Caco-2 (cell line): ENCODE data around the gene PCDHGA10. TPM values are rescaled to one million over a fixed set of nuclear protein-coding genes. Genes with fewer than 3 reads are reported as not detected.

Experiments
- BruUV-seq: library from RNA; stranded (reverse); fragments of 400-500 nt; replicated peaks from 2 replicates; lab custom pipeline; 2021; lab: Mats Ljungman, UMichigan
- CTCF ChIA-PET: fragments of 300-600 bp; sonication (Branson Sonifier 250); formaldehyde crosslinking; loops from one replicate; lab custom pipeline; 2022; ENCODE audit warnings: antibody characterized with exemption; lab: Charles Lee
- POLR2A ChIA-PET: fragments of 300-600 bp; sonication (Branson Sonifier 250); formaldehyde crosslinking; loops from one replicate; lab custom pipeline; 2022; ENCODE audit warnings: antibody characterized with exemption; lab: Charles Lee
- DNase-seq, 2 experiments: peaks; one replicate each; pipeline versions ENCODE4 v3.0.0 to v3.0.0-alpha.2; 2020 to 2022
- H3K27me3 ChIP-seq: replicated peaks from 2 replicates; pipeline ENCODE4 v1.6.0; 2011; ENCODE audit warnings: low read length; ENCODE audit not compliant: control insufficient read depth, insufficient read depth
- H3K36me3 ChIP-seq: 2 replicates; pipeline ENCODE4 v1.5.1; 2011; ENCODE audit warnings: low read length; ENCODE audit not compliant: control insufficient read depth, insufficient read depth
- H3K4me1 ChIP-seq: fragments of 250-450 bp; sonication (Bioruptor Pico); 2 replicates; pipeline ENCODE4 v1.5.1; 2020; ENCODE audit warnings: mild to moderate bottlenecking
- H3K4me3 ChIP-seq: 2 replicates; pipeline ENCODE4 v1.5.1; 2011; ENCODE audit warnings: low read depth, mild to moderate bottlenecking, control low read depth, low read length
- H3K9me3 ChIP-seq: fragments of 250-450 bp; sonication (Bioruptor Pico); 2 replicates; pipeline ENCODE4 v1.5.1; 2020; ENCODE audit warnings: mild to moderate bottlenecking, moderate library complexity
- H3K27ac Mint-ChIP-seq: one replicate; pipeline ENCODE4 v1.8.0; 2022; ENCODE audit warnings: mixed read lengths; ENCODE audit not compliant: unreplicated experiment
- H3K27me3 Mint-ChIP-seq: one replicate; pipeline ENCODE4 v1.8.0; 2022; ENCODE audit warnings: mixed read lengths; ENCODE audit not compliant: insufficient read depth, unreplicated experiment
- H3K36me3 Mint-ChIP-seq: one replicate; pipeline ENCODE4 v1.8.0; 2022; ENCODE audit warnings: mild to moderate bottlenecking, mixed read lengths; ENCODE audit not compliant: insufficient read depth, unreplicated experiment
- H3K4me1 Mint-ChIP-seq: one replicate; pipeline ENCODE4 v1.8.0; 2022; ENCODE audit warnings: low read depth, mixed read lengths; ENCODE audit not compliant: unreplicated experiment
- H3K4me3 Mint-ChIP-seq: one replicate; pipeline ENCODE4 v1.8.0; 2022; ENCODE audit warnings: mild to moderate bottlenecking, moderate library complexity, mixed read lengths; ENCODE audit not compliant: unreplicated experiment
- H3K9me3 Mint-ChIP-seq: one replicate; pipeline ENCODE4 v1.8.0; 2022; ENCODE audit warnings: mixed read lengths; ENCODE audit not compliant: unreplicated experiment
- intact Hi-C: fragments of 100-400 bp; cut with micrococcal nuclease; formaldehyde crosslinking; loops from one replicate; pipeline ENCODE4 v1.10.0; 2022; ENCODE audit not compliant: unreplicated experiment
- total RNA-seq: library from RNA; stranded (reverse); gene quantifications from 2 replicates; pipeline ENCODE4 v1.2.3, GENCODE V29; 2022
- TF ChIP-seq, protein P1 (sequence below), 2 experiments: fragments of 200-600 bp in 1 of 2; IDR thresholded peaks; 1 replicate in 1 of 2; 2 replicates in 1 of 2; pipeline versions ENCODE4 v1.5.1 to v1.8.0; 2011 to 2022; ENCODE audit warnings: antibody characterized with exemption in 1 of 2, control low read depth in 1 of 2, inconsistent platforms in 1 of 2, low read depth in 1 of 2, low read length in 1 of 2, mild to moderate bottlenecking in 1 of 2, moderate library complexity in 1 of 2; ENCODE audit not compliant: insufficient read depth in 1 of 2, severe bottlenecking in 1 of 2, unreplicated experiment in 1 of 2

PCDHGA10 gene
- total RNA-seq, 1 experiment from 2014 or later = 2.9 TPM

DNA sequence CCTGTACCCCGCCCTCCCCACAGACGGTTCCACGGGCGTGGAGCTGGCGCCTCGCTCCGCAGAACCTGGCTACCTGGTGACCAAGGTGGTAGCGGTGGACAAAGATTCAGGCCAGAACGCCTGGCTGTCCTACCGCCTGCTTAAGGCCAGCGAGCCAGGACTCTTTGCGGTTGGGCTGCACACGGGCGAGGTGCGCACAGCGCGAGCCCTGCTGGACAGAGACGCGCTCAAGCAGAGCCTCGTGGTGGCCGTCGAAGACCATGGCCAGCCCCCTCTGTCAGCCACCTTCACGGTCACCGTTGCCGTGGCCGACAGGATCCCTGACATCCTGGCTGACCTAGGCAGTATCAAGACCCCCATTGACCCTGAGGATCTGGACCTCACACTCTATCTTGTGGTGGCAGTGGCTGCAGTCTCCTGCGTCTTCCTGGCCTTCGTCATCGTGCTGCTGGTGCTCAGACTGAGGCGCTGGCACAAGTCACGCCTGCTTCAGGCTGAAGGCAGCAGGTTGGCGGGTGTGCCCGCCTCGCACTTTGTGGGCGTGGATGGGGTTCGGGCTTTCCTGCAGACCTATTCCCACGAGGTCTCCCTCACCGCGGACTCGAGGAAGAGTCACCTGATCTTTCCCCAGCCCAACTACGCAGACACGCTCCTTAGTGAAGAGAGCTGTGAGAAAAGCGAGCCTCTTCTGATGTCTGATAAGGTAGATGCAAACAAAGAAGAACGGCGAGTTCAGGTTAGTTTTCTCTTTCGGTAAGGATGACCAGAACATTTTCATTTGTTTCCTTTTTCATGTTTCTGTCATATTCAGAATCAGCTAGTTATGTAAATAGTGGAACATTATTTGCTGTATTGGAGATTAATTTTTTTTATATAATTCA lies 46.5 kb upstream of the PCDHGA10 start:
- Mint-ChIP-seq H3K9me3 (peaks cover 21% of the 10 kb centered on the region), H3K27me3 (no peaks in the 10 kb centered on the region), H3K27ac (no peak overlapping the region), H3K4me1 (no peaks in the 10 kb centered on the region), H3K36me3 (no peaks in the 10 kb centered on the region), H3K4me3 (no peak overlapping the region)
- H3K4me3 ChIP-seq = no peak overlapping the region
- POLR2A ChIA-PET = no interaction called here
- H3K9me3 ChIP-seq = no peaks in the 10 kb centered on the region; the same call in 1 of the 2 replicates
- CTCF ChIA-PET = no interaction called here
- H3K4me1 ChIP-seq = no peaks in the 10 kb centered on the region
- intact Hi-C loops = no loop called here
- TF ChIP-seq, protein P1, sequence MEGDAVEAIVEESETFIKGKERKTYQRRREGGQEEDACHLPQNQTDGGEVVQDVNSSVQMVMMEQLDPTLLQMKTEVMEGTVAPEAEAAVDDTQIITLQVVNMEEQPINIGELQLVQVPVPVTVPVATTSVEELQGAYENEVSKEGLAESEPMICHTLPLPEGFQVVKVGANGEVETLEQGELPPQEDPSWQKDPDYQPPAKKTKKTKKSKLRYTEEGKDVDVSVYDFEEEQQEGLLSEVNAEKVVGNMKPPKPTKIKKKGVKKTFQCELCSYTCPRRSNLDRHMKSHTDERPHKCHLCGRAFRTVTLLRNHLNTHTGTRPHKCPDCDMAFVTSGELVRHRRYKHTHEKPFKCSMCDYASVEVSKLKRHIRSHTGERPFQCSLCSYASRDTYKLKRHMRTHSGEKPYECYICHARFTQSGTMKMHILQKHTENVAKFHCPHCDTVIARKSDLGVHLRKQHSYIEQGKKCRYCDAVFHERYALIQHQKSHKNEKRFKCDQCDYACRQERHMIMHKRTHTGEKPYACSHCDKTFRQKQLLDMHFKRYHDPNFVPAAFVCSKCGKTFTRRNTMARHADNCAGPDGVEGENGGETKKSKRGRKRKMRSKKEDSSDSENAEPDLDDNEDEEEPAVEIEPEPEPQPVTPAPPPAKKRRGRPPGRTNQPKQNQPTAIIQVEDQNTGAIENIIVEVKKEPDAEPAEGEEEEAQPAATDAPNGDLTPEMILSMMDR (IDR thresholded peaks at IDR 0.05; ENCODE audit: insufficient read depth in 1 of 2, low read depth in 1 of 2, low read length in 1 of 2, severe bottlenecking in 1 of 2, unreplicated experiment in 1 of 2) = no peak
- no peak for DNase-seq
- H3K27me3 ChIP-seq = no peaks in the 10 kb centered on the region
- BruUV-seq = no TSS peak
- H3K36me3 ChIP-seq = no peaks in the 10 kb centered on the region

DNA sequence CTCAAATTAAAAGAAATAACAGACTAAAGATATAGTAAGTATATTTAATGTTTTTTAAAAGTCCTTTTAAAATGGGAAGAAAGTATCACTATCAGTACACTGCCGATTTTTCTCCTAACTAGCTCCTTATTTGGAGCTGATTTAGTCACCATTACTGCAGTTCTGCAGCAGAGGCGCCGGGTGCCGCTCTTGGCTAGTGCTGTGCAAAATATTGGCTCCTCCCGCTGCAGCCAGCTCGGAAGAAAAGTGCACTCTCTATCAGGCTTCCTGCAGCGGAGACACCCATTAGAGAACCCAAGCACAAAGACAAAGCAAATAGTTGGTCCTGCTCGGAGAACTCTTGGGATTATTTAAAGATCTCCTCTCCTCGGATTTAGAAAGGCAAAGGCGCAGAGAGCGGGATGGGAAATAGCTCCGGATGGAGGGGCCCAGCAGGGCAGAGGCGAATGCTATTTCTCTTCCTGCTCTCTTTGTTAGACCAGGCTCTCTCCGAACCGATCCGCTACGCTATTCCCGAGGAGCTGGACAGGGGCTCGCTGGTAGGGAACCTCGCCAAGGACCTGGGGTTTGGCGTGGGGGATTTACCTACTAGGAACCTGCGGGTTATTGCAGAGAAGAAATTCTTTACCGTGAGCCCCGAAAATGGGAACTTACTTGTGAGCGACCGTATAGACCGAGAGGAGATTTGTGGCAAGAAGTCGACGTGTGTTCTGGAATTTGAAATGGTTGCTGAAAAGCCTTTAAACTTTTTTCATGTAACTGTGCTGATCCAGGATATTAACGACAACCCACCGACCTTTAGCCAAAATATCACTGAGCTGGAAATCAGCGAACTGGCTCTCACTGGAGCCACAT lies 42.6 kb upstream of the PCDHGA10 start, which contains the start of gene PCDHGB3:
Gene PCDHGB3, plus strand, starts transcription at position 249 of the 855 bp plus-strand sequence. Its CDS starts 153 bp downstream, at position 402.
- ChIA-PET CTCF (interaction anchor here (0.9 to 1.8 kb wide), 7 partner anchors 27 to 194 kb away, joined by 3 to 8 read pairs (median 5); partner anchors contain the start of genes PCDHB14, PCDHGB5 and TAF7), POLR2A (no interaction called here)
- Mint-ChIP-seq H3K27me3 (no peaks in the 10 kb centered on the region), H3K4me1 (no peaks in the 10 kb centered on the region), H3K9me3 (peaks cover 7% of the 10 kb centered on the region), H3K27ac (no peak within 1 kb of the TSS), H3K4me3 (no peak within 1 kb of the TSS), H3K36me3 (no peaks in the 10 kb centered on the region)
- no peaks in the 10 kb centered on the region for H3K4me1 ChIP-seq
- no peaks in the 10 kb centered on the region for H3K27me3 ChIP-seq
- BruUV-seq = no TSS peak
- no peaks in the 10 kb centered on the region; the same call in 1 of the 2 replicates for H3K9me3 ChIP-seq
- H3K4me3 ChIP-seq = no peak within 1 kb of the TSS
- intact Hi-C loops = no loop called here
- TF ChIP-seq, protein P1 (IDR thresholded peaks at IDR 0.05; ENCODE audit: insufficient read depth in 1 of 2, low read depth in 1 of 2, low read length in 1 of 2, severe bottlenecking in 1 of 2, unreplicated experiment in 1 of 2) = no peak
- no peaks in the 10 kb centered on the region for H3K36me3 ChIP-seq
- peak in 1 of 2 experiments; percentile 19 for DNase-seq
